MCF 10A (cell line): ENCODE results near the gene TGOLN2. TPM values are rescaled to one million over a fixed set of nuclear protein-coding genes. Genes with fewer than 3 reads are reported as not detected.
"Not testable (repeated sequence)": the region's sequence is repeated elsewhere in the genome, so short reads cannot be mapped to it uniquely, and the experiment has no call there.

Source experiments
- BruUV-seq: library from RNA; stranded (reverse); fragments of 400-500 nt; replicated peaks from 2 replicates; lab custom pipeline; 2021; lab: Mats Ljungman, UMichigan
- CTCF ChIA-PET: fragments of 300-600 bp; sonication (Branson Sonifier 250); formaldehyde crosslinking; extraction: SDS; loops from one replicate; lab custom pipeline; 2021; ENCODE audit warnings: antibody characterized with exemption, inconsistent platforms; lab: Yijun Ruan, JAX
- POLR2A ChIA-PET: fragments of 300-600, 350-650 bp; sonication (Branson Sonifier 250); formaldehyde crosslinking; extraction: SDS; loops from one replicate; lab custom pipeline; 2020; ENCODE audit warnings: antibody characterized with exemption, inconsistent platforms; lab: Yijun Ruan, JAX
- DNase-seq: peaks from one replicate; pipeline ENCODE4 v3.0.0-alpha.2; 2018; ENCODE audit not compliant: unreplicated experiment
- H3K27ac Mint-ChIP-seq: one replicate; pipeline ENCODE4 v1.8.0; 2022; ENCODE audit warnings: mild to moderate bottlenecking, low read depth, mixed read lengths; ENCODE audit not compliant: unreplicated experiment
- H3K27me3 Mint-ChIP-seq: one replicate; pipeline ENCODE4 v1.8.0; 2022; ENCODE audit warnings: mixed read lengths; ENCODE audit not compliant: insufficient read depth, unreplicated experiment
- H3K36me3 Mint-ChIP-seq: one replicate; pipeline ENCODE4 v1.8.0; 2022; ENCODE audit warnings: mild to moderate bottlenecking, moderate library complexity, mixed read lengths; ENCODE audit not compliant: insufficient read depth, unreplicated experiment
- H3K4me1 Mint-ChIP-seq: one replicate; pipeline ENCODE4 v1.8.0; 2022; ENCODE audit warnings: mixed read lengths; ENCODE audit not compliant: insufficient read depth, unreplicated experiment
- H3K4me3 Mint-ChIP-seq: one replicate; pipeline ENCODE4 v1.8.0; 2022; ENCODE audit warnings: mild to moderate bottlenecking, moderate library complexity, mixed read lengths; ENCODE audit not compliant: unreplicated experiment
- H3K9me3 Mint-ChIP-seq: one replicate; pipeline ENCODE4 v1.8.0; 2022; ENCODE audit warnings: mixed read lengths; ENCODE audit not compliant: unreplicated experiment
- CTCF ChIP-seq: fragments of 200-600 bp; IDR thresholded peaks from one replicate; pipeline ENCODE4 v1.8.0; 2022; ENCODE audit warnings: antibody characterized with exemption, mild to moderate bottlenecking; ENCODE audit not compliant: unreplicated experiment
- intact Hi-C: fragments of 100-400 bp; cut with micrococcal nuclease; formaldehyde crosslinking; loops from 2 replicates; pipeline ENCODE4 v1.14.1; 2022
- total RNA-seq: library from RNA; stranded (reverse); gene quantifications from 2 replicates; pipeline ENCODE4 v1.2.3, GENCODE V29; 2022

TGOLN2 gene
- total RNA-seq, 1 experiment from 2014 or later, result 62.9 TPM

- no peak overlapping the region for H3K4me3 Mint-ChIP-seq
- BruUV-seq, result no TSS peak
- intact Hi-C loops, result no loop called here
- TF ChIP-seq CTCF, result no peak
- POLR2A ChIA-PET, result interaction anchor here (1.2 to 1.6 kb wide), 2 partner anchors 13 to 18 kb away, joined by 3 to 5 read pairs; no protein-coding TSS in a partner anchor
- CTCF ChIA-PET, result interaction anchor here (0.6 to 1.4 kb wide), 3 partner anchors 11 to 311 kb away, joined by 3 to 6 read pairs (median 3); no protein-coding TSS in a partner anchor
- peaks cover 27% of the 10 kb centered on the region for H3K36me3 Mint-ChIP-seq
- no peaks in the 10 kb centered on the region for H3K27me3 Mint-ChIP-seq
- no peak for DNase-seq
- no peaks in the 10 kb centered on the region for H3K4me1 Mint-ChIP-seq
- H3K27ac Mint-ChIP-seq, result no peak overlapping the region
- H3K9me3 Mint-ChIP-seq, result no peaks in the 10 kb centered on the region
These were observed 43.3 kb upstream of the TGOLN2 start for GRCh38 chr2:85371045-85371444.

GRCh38 chr2:85369500-85369899 lies 41.7 kb upstream of the TGOLN2 start:
- Mint-ChIP-seq H3K4me1 (no peaks in the 10 kb centered on the region), H3K27me3 (no peaks in the 10 kb centered on the region), H3K36me3 (peaks cover 20% of the 10 kb centered on the region), H3K9me3 (no peaks in the 10 kb centered on the region), H3K4me3 (no peak overlapping the region), H3K27ac (no peak overlapping the region)
- ChIA-PET POLR2A (interaction anchor here (1.2 kb wide), 1 partner anchor 41 kb away, joined by 3 read pairs; the partner anchor contains the start of gene TGOLN2), CTCF (no interaction called here)
- no peak for TF ChIP-seq CTCF
- BruUV-seq, result no TSS peak
- DNase-seq, result no peak
- intact Hi-C loops, result no loop called here

GRCh38 chr2:85368921-85369320 lies 41.1 kb upstream of the TGOLN2 start:
- CTCF ChIA-PET, result no interaction called here
- no peak for TF ChIP-seq CTCF

GRCh38 chr2:85367180-85367579 lies 39.4 kb upstream of the TGOLN2 start:
- H3K4me3 Mint-ChIP-seq, result no peak overlapping the region
- no peak for DNase-seq
- intact Hi-C loops, result no loop called here
- BruUV-seq, result no TSS peak
- ChIA-PET POLR2A (no interaction called here), CTCF (no interaction called here)
- H3K4me1 Mint-ChIP-seq, result no peaks in the 10 kb centered on the region
- no peak overlapping the region for H3K27ac Mint-ChIP-seq
- peaks cover 15% of the 10 kb centered on the region for H3K36me3 Mint-ChIP-seq
- no peaks in the 10 kb centered on the region for H3K27me3 Mint-ChIP-seq
- H3K9me3 Mint-ChIP-seq, result no peaks in the 10 kb centered on the region
- TF ChIP-seq CTCF, result no peak

More at GRCh38 chr2:85368921-85369320, 41.1 kb upstream of the TGOLN2 start:
- Mint-ChIP-seq H3K27ac (no peak overlapping the region), H3K4me3 (no peak overlapping the region), H3K9me3 (no peaks in the 10 kb centered on the region), H3K36me3 (peaks cover 20% of the 10 kb centered on the region), H3K27me3 (no peaks in the 10 kb centered on the region), H3K4me1 (no peaks in the 10 kb centered on the region)
- POLR2A ChIA-PET, result interaction anchor here (0.9 to 1.2 kb wide), 2 partner anchors 10 to 41 kb away, joined by 3 to 4 read pairs; partner anchors contain the start of gene TGOLN2
- intact Hi-C loops, result no loop called here
- no TSS peak for BruUV-seq
- no peak for DNase-seq

- CTCF ChIA-PET, result interaction anchor here (0.7 kb wide), 1 partner anchor 96 kb away, joined by 3 read pairs; no protein-coding TSS in a partner anchor
These were observed 35.0 kb upstream of the TGOLN2 start for GRCh38 chr2:85362653-85363387.

More at GRCh38 chr2:85362653-85363387, 35.0 kb upstream of the TGOLN2 start:
- DNase-seq, intact Hi-C loops, H3K4me3 Mint-ChIP-seq, H3K27ac Mint-ChIP-seq, H3K27me3 Mint-ChIP-seq, H3K9me3 Mint-ChIP-seq, H3K4me1 Mint-ChIP-seq, BruUV-seq: not testable (repeated sequence)
- peaks cover 46% of the 10 kb centered on the region for H3K36me3 Mint-ChIP-seq
- POLR2A ChIA-PET, result interaction anchor here (0.6 to 1.1 kb wide), 2 partner anchors 16 to 142 kb away, joined by 3 read pairs; no protein-coding TSS in a partner anchor
